ENCODE measurements around the gene PLPPR1. TPM values are rescaled to one million over a fixed set of nuclear protein-coding genes. Genes with fewer than 3 reads are reported as not detected.

The PLPPR1 gene
- total and polyA plus RNA-seq, 2 of the 4 experiments (the other 2 are of a cell fraction): not detected

DNA sequence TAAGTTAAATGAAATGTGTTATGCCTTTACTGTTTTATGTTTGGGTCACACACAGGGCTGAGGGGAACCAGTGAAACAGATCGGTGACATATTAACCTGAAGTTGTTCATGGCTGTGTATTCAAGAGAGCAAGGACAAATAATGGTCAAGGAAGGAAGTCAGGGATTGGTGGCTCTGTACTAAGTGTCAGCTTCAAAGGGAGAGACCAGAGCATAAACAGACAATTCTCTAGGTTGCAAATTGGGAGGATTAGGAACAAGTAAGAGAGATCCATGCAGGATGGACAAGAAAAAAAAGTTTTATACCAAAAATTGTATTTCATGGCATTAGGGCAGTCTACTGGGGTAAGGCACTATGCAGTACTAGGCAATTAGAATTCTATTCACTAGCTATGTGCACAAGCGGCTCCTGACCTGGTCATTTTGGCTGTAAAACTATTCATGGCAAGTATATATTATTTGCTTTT, 156.3 kb downstream of the PLPPR1 start:
- POLR2A ChIA-PET (ENCODE audit: unreplicated experiment): no interaction called here
- in situ Hi-C loops (cut with MboI; ENCODE audit: low sequenced_read_pairs): no loop called here
- ATAC-seq (ENCODE audit: low read depth) (no peak), DNase-seq (no peak)
- Histone ChIP-seq H3K4me3 (ENCODE audit: insufficient read depth, low read depth, low read length) (no peak overlapping the region), H3K9me1 (ENCODE audit: insufficient read depth, low read length) (no peaks in the 10 kb centered on the region), H3K18ac (ENCODE audit: low read depth, low read length) (no peak overlapping the region), H3K4ac (ENCODE audit: low read depth, low read length) (no peak overlapping the region), H4K91ac (ENCODE audit: insufficient read depth, low read depth, low read length) (no peak overlapping the region), H2BK120ac (ENCODE audit: low read depth, low read length) (no peak overlapping the region), H2AK5ac (ENCODE audit: low read depth, low read length) (no peak overlapping the region), H2AK9ac (replicated peaks; ENCODE audit: low read depth, low read length, poor library complexity) (no peak overlapping the region), H3K9me3 (ENCODE audit: control insufficient read depth, insufficient read depth, low read length) (no peaks in the 10 kb centered on the region), H3K79me1 (ENCODE audit: low read depth in 1 of 2, low read length in 2 of 2) (no peaks in the 10 kb centered on the region), H3K9ac (ENCODE audit: low read depth, low read length) (no peak overlapping the region), H3K23ac (ENCODE audit: low read depth, low read length) (no peak overlapping the region), H3K36me3 (ENCODE audit: control insufficient read depth, insufficient read depth, low read length) (no peaks in the 10 kb centered on the region), H3K4me2 (ENCODE audit: low read depth, low read length) (no peak overlapping the region), H3K14ac (replicated peaks; ENCODE audit: low read depth, low read length) (no peak overlapping the region), H2BK15ac (ENCODE audit: low read depth, low read length) (no peak overlapping the region), H2BK20ac (ENCODE audit: low read depth, low read length) (no peak overlapping the region), H3K4me1 (ENCODE audit: control insufficient read depth, insufficient read depth, low read length) (no peaks in the 10 kb centered on the region), H3K56ac (ENCODE audit: extremely low read depth, insufficient read depth, low read length) (no peak overlapping the region), H3K27me3 (ENCODE audit: control insufficient read depth, insufficient read depth, low read length) (no peaks in the 10 kb centered on the region), H3K27ac (ENCODE audit: insufficient read depth, low read length) (no peak overlapping the region), H4K20me1 (ENCODE audit: insufficient read depth, low read length) (no peaks in the 10 kb centered on the region), H2BK5ac (ENCODE audit: low read depth, low read length, poor library complexity, severe bottlenecking) (no peak overlapping the region), H4K5ac (ENCODE audit: low read depth, low read length) (no peak overlapping the region), H4K8ac (ENCODE audit: low read depth in 2 of 2, low read length in 2 of 2) (no peak overlapping the region), H2AFZ (replicated peaks; ENCODE audit: low read length, poor library complexity) (no peak overlapping the region)
- intact Hi-C loops (cut with micrococcal nuclease): no loop called here
- TF ChIP-seq SMC3 (IDR thresholded peaks at IDR 0.05; ENCODE audit: low read depth, low read length) (no peak), MAFK (IDR thresholded peaks at IDR 0.05; ENCODE audit: low read depth, low read length) (no peak), RCOR1 (IDR thresholded peaks at IDR 0.05; ENCODE audit: insufficient replicate concordance, low read length) (no peak), CHD1 (IDR thresholded peaks at IDR 0.05; ENCODE audit: low read depth, low read length) (no peak), BHLHE40 (IDR thresholded peaks at IDR 0.05; ENCODE audit: low read depth, low read length) (no peak), CEBPB (IDR thresholded peaks at IDR 0.05; ENCODE audit: low read depth, low read length) (no peak)
- TF ChIP-seq, protein P1, sequence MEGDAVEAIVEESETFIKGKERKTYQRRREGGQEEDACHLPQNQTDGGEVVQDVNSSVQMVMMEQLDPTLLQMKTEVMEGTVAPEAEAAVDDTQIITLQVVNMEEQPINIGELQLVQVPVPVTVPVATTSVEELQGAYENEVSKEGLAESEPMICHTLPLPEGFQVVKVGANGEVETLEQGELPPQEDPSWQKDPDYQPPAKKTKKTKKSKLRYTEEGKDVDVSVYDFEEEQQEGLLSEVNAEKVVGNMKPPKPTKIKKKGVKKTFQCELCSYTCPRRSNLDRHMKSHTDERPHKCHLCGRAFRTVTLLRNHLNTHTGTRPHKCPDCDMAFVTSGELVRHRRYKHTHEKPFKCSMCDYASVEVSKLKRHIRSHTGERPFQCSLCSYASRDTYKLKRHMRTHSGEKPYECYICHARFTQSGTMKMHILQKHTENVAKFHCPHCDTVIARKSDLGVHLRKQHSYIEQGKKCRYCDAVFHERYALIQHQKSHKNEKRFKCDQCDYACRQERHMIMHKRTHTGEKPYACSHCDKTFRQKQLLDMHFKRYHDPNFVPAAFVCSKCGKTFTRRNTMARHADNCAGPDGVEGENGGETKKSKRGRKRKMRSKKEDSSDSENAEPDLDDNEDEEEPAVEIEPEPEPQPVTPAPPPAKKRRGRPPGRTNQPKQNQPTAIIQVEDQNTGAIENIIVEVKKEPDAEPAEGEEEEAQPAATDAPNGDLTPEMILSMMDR (conservative IDR thresholded peaks at IDR 0.05; ENCODE audit: low read depth, low read length): no peak
- CTCF ChIA-PET: no interaction called here
- WGBS, 2 experiments (ENCODE audit: extremely low coverage in 2 of 2, insufficient read length in 1 of 2): no CpG with 5 or more reads among the region's 2 CpGs
- BruUV-seq (replicated peaks): no TSS peak
- dilution Hi-C loops (cut with HindIII; ENCODE audit: low sequenced_read_pairs, unreplicated experiment): no loop called here
